SK-N-SH (cell line): ENCODE measurements around the gene FXYD2.

ENCODE experiments used
- CTCF ChIP-seq: fragments of 200-600 bp; sonication (generic); IDR thresholded peaks from 2 replicates; pipeline ENCODE4 v1.6.1; 2017; ENCODE audit warnings: antibody characterized with exemption, mild to moderate bottlenecking, moderate library complexity
- FOXJ3 ChIP-seq: sonication (generic); formaldehyde crosslinking; IDR thresholded peaks from 2 replicates; pipeline ENCODE4 v1.5.1; 2020; ENCODE audit warnings: mild to moderate bottlenecking, missing genetic modification reagents
- POLR2AphosphoS5 ChIP-seq: IDR thresholded peaks from 2 replicates; pipeline ENCODE4 v1.6.1; 2012; ENCODE audit warnings: low read depth, low read length
- RAD21 ChIP-seq: IDR thresholded peaks from 2 replicates; pipeline ENCODE4 v1.6.1; 2012; ENCODE audit warnings: mild to moderate bottlenecking, low read length
- TAF1 ChIP-seq: IDR thresholded peaks from 2 replicates; pipeline ENCODE4 v1.6.1; 2012; ENCODE audit warnings: low read depth, mild to moderate bottlenecking, low read length, moderate library complexity, borderline replicate concordance
- YY1 ChIP-seq: IDR thresholded peaks from 2 replicates; pipeline ENCODE4 v1.4.0; 2012; ENCODE audit warnings: low read depth, mild to moderate bottlenecking
- TF ChIP-seq, protein P1 (sequence below): IDR thresholded peaks from 2 replicates; pipeline ENCODE4 v1.6.1; 2012; ENCODE audit warnings: mild to moderate bottlenecking, low read depth, low read length, moderate library complexity
- TF ChIP-seq, protein P2 (sequence below): fragments of 150-350 bp; IDR thresholded peaks from 2 replicates; pipeline ENCODE4 v1.6.1; 2017; ENCODE audit warnings: antibody characterized with exemption, low read length, low read depth, borderline replicate concordance

- TF ChIP-seq YY1 (no peak), CTCF (no peak), TAF1 (no peak), FOXJ3 (CRISPR knock-in tag) (no peak), RAD21 (no peak), POLR2AphosphoS5 (no peak)
- TF ChIP-seq, protein P1, sequence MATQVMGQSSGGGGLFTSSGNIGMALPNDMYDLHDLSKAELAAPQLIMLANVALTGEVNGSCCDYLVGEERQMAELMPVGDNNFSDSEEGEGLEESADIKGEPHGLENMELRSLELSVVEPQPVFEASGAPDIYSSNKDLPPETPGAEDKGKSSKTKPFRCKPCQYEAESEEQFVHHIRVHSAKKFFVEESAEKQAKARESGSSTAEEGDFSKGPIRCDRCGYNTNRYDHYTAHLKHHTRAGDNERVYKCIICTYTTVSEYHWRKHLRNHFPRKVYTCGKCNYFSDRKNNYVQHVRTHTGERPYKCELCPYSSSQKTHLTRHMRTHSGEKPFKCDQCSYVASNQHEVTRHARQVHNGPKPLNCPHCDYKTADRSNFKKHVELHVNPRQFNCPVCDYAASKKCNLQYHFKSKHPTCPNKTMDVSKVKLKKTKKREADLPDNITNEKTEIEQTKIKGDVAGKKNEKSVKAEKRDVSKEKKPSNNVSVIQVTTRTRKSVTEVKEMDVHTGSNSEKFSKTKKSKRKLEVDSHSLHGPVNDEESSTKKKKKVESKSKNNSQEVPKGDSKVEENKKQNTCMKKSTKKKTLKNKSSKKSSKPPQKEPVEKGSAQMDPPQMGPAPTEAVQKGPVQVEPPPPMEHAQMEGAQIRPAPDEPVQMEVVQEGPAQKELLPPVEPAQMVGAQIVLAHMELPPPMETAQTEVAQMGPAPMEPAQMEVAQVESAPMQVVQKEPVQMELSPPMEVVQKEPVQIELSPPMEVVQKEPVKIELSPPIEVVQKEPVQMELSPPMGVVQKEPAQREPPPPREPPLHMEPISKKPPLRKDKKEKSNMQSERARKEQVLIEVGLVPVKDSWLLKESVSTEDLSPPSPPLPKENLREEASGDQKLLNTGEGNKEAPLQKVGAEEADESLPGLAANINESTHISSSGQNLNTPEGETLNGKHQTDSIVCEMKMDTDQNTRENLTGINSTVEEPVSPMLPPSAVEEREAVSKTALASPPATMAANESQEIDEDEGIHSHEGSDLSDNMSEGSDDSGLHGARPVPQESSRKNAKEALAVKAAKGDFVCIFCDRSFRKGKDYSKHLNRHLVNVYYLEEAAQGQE = no peak
- TF ChIP-seq, protein P2, sequence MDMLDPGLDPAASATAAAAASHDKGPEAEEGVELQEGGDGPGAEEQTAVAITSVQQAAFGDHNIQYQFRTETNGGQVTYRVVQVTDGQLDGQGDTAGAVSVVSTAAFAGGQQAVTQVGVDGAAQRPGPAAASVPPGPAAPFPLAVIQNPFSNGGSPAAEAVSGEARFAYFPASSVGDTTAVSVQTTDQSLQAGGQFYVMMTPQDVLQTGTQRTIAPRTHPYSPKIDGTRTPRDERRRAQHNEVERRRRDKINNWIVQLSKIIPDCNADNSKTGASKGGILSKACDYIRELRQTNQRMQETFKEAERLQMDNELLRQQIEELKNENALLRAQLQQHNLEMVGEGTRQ = no peak
Measured at GRCh38 chr11:117792992-117793391, 31.6 kb downstream of the FXYD2 start.
